NT2/D1 (cell line): Measurements from ENCODE around the gene MXD4.

Experiments used
- DNase-seq: peaks from one replicate; pipeline ENCODE4 v3.0.0-alpha.2; 2011; ENCODE audit warnings: low read depth, low spot score
- H3K27me3 ChIP-seq: 2 replicates; pipeline ENCODE4 v1.6.0; 2011; ENCODE audit warnings: mild to moderate bottlenecking; ENCODE audit not compliant: insufficient read length, insufficient read depth
- H3K36me3 ChIP-seq: 2 replicates; pipeline ENCODE4 v1.6.1; 2011; ENCODE audit warnings: mild to moderate bottlenecking, low read length, mixed read lengths; ENCODE audit not compliant: insufficient read depth, insufficient read length
- H3K4me1 ChIP-seq: 2 replicates; pipeline ENCODE4 v1.5.1; 2011; ENCODE audit not compliant: insufficient read depth, insufficient read length
- H3K4me3 ChIP-seq: 2 replicates; pipeline ENCODE4 v1.5.1; 2011; ENCODE audit warnings: low read depth; ENCODE audit not compliant: insufficient read length
- H3K9ac ChIP-seq: 2 replicates; pipeline ENCODE4 v1.6.0; 2011; ENCODE audit warnings: low read depth; ENCODE audit not compliant: insufficient read length
- H3K9me3 ChIP-seq: 2 replicates; pipeline ENCODE4 v1.5.1; 2011; ENCODE audit warnings: mild to moderate bottlenecking, low read length; ENCODE audit not compliant: insufficient read depth
- SUZ12 ChIP-seq: IDR thresholded peaks from 2 replicates; pipeline ENCODE4 v1.6.1; 2011; ENCODE audit not compliant: insufficient read length, insufficient read depth; ENCODE audit errors: extremely low read depth
- YY1 ChIP-seq: IDR thresholded peaks from 2 replicates; pipeline ENCODE4 v1.6.1; 2011; ENCODE audit not compliant: insufficient read length, insufficient read depth
- ZNF274 ChIP-seq: IDR thresholded peaks from 2 replicates; pipeline ENCODE4 v1.6.1; 2011; ENCODE audit warnings: mild to moderate bottlenecking, low read depth, low read length

The MXD4 gene

GRCh38 chr4:2245787-2246275 lies 16.1 kb downstream of the MXD4 start:
- DNase-seq = no peak
- TF ChIP-seq YY1 = no peak
- Histone ChIP-seq H3K9ac (no peak overlapping the region), H3K9me3 (peaks cover 31% of the 10 kb centered on the region; the same call in 1 of the 2 replicates), H3K4me1 (peaks cover 6% of the 10 kb centered on the region), H3K27me3 (no peaks in the 10 kb centered on the region), H3K4me3 (no peak overlapping the region), H3K36me3 (peaks cover 17% of the 10 kb centered on the region)

- H3K4me3 ChIP-seq = no peak overlapping the region
- no peaks in the 10 kb centered on the region for H3K27me3 ChIP-seq
- no peak overlapping the region for H3K9ac ChIP-seq
- H3K9me3 ChIP-seq = peaks cover 31% of the 10 kb centered on the region; the same call in 1 of the 2 replicates
- H3K36me3 ChIP-seq = peaks cover 11% of the 10 kb centered on the region
- DNase-seq = no peak
- TF ChIP-seq SUZ12 (no peak), ZNF274 (no peak), YY1 (no peak)
- H3K4me1 ChIP-seq = peaks cover 6% of the 10 kb centered on the region
These were observed 16.7 kb downstream of the MXD4 start for GRCh38 chr4:2245057-2245786.

- no peak overlapping the region for H3K9ac ChIP-seq
- H3K4me3 ChIP-seq = no peak overlapping the region
- peaks cover 3% of the 10 kb centered on the region for H3K4me1 ChIP-seq
- TF ChIP-seq ZNF274 = no peak
- TF ChIP-seq YY1 = no peak
- TF ChIP-seq SUZ12 = no peak
- H3K9me3 ChIP-seq = peaks cover 31% of the 10 kb centered on the region; the same call in 1 of the 2 replicates
- H3K27me3 ChIP-seq = no peaks in the 10 kb centered on the region
- DNase-seq = no peak
- H3K36me3 ChIP-seq = peaks cover 12% of the 10 kb centered on the region
These were observed 18.1 kb downstream of the MXD4 start for GRCh38 chr4:2243681-2244380.

- peak within 1 kb of the TSS; percentile 83 for H3K4me3 ChIP-seq
- peak; percentile 97 for DNase-seq
- no peaks in the 10 kb centered on the region for H3K27me3 ChIP-seq
- H3K4me1 ChIP-seq = no peaks in the 10 kb centered on the region
- peaks cover 31% of the 10 kb centered on the region; the same call in 1 of the 2 replicates for H3K9me3 ChIP-seq
- H3K9ac ChIP-seq = peak within 1 kb of the TSS; percentile 81
- H3K36me3 ChIP-seq = peaks cover 31% of the 10 kb centered on the region
- TF ChIP-seq YY1 (no peak), SUZ12 (no peak), ZNF274 (no peak)
These were observed 20.2 kb downstream of the MXD4 start, which contains the start of the genes HAUS3 and POLN for GRCh38 chr4:2241410-2242353. HAUS3 (minus strand) TSS chr4:2242121; CDS start chr4:2240946, 1,175 bp downstream. POLN (minus strand) TSS chr4:2242121; CDS start chr4:2229231, 12,890 bp downstream.

GRCh38 chr4:2241003-2241402 lies 20.9 kb downstream of the MXD4 start:
- TF ChIP-seq SUZ12 (no peak), ZNF274 (no peak), YY1 (no peak)
- no peaks in the 10 kb centered on the region for H3K4me1 ChIP-seq
- no peak for DNase-seq
- H3K4me3 ChIP-seq = peak overlapping the region; percentile 83
- H3K36me3 ChIP-seq = peaks cover 35% of the 10 kb centered on the region
- H3K27me3 ChIP-seq = no peaks in the 10 kb centered on the region
- peak overlapping the region; percentile 81 for H3K9ac ChIP-seq
- H3K9me3 ChIP-seq = peaks cover 28% of the 10 kb centered on the region; the same call in 1 of the 2 replicates

GRCh38 chr4:2236944-2237666 lies 24.8 kb downstream of the MXD4 start:
- no peak for TF ChIP-seq ZNF274
- TF ChIP-seq SUZ12 = no peak
- no peak for TF ChIP-seq YY1
- Histone ChIP-seq H3K4me1 (no peaks in the 10 kb centered on the region), H3K9me3 (no peaks in the 10 kb centered on the region), H3K36me3 (peaks cover 59% of the 10 kb centered on the region), H3K9ac (no peak overlapping the region), H3K27me3 (no peaks in the 10 kb centered on the region), H3K4me3 (no peak overlapping the region)
- no peak for DNase-seq
